SK-N-SH treated with all-trans-retinoic acid at 6 μM for 48 hours (cell line): ENCODE measurements around the gene SCO1.

Source experiments
- ATAC-seq: fragments of 200-7000 bp; cut with Tn5 transposase; 3 replicates; pipeline ENCODE4 v1.9.1; 2020; ENCODE audit warnings: mild to moderate bottlenecking, moderate library complexity
- ARNTL ChIP-seq: fragments of 450-650 bp; formaldehyde crosslinking; IDR thresholded peaks from 2 replicates; pipeline ENCODE4 v1.5.0; 2020; ENCODE audit warnings: low read depth, mild to moderate bottlenecking, moderate library complexity, borderline replicate concordance
- BACH2 ChIP-seq: fragments of 250-450 bp; sonication (Bioruptor Pico); IDR thresholded peaks from 2 replicates; pipeline ENCODE4 v1.9.0; 2021; ENCODE audit warnings: mild to moderate bottlenecking, borderline replicate concordance
- CREB5 ChIP-seq: fragments of 250-450 bp; sonication (Bioruptor Pico); IDR thresholded peaks from 2 replicates; pipeline ENCODE4 v1.5.1; 2020; ENCODE audit warnings: low read depth, mild to moderate bottlenecking, moderate library complexity
- ESRRG ChIP-seq: fragments of 250-450 bp; sonication (Bioruptor Pico); IDR thresholded peaks from 2 replicates; pipeline ENCODE4 v1.6.1; 2021; ENCODE audit warnings: mild to moderate bottlenecking
- GLIS3 ChIP-seq: fragments of 250-450 bp; sonication (Bioruptor Pico); IDR thresholded peaks from 2 replicates; pipeline ENCODE4 v1.5.0; 2020; ENCODE audit warnings: mild to moderate bottlenecking, moderate library complexity
- OSR1 ChIP-seq: fragments of 250-450 bp; sonication (Bioruptor Pico); IDR thresholded peaks from 2 replicates; pipeline ENCODE4 v1.8.0; 2022; ENCODE audit warnings: moderate library complexity, mild to moderate bottlenecking, inconsistent platforms
- PATZ1 ChIP-seq: fragments of 250-450 bp; sonication (Bioruptor Pico); IDR thresholded peaks from 2 replicates; pipeline ENCODE4 v1.8.0; 2020; ENCODE audit warnings: mild to moderate bottlenecking, moderate library complexity, borderline replicate concordance
- PPARA ChIP-seq: fragments of 250-450 bp; sonication (Bioruptor Pico); IDR thresholded peaks from 2 replicates; pipeline ENCODE4 v1.5.0; 2020; ENCODE audit warnings: mild to moderate bottlenecking, borderline replicate concordance
- SNAI2 ChIP-seq: fragments of 250-450 bp; sonication (Bioruptor Pico); IDR thresholded peaks from 2 replicates; pipeline ENCODE4 v1.5.0; 2020; ENCODE audit warnings: mild to moderate bottlenecking, moderate library complexity
- TCF4 ChIP-seq: fragments of 250-450 bp; sonication (Bioruptor Pico); IDR thresholded peaks from 2 replicates; pipeline ENCODE4 v1.8.0; 2021; ENCODE audit warnings: mild to moderate bottlenecking, moderate library complexity, borderline replicate concordance
- TOX ChIP-seq: fragments of 250-450 bp; sonication (Bioruptor Pico); IDR thresholded peaks from 2 replicates; pipeline ENCODE4 v1.8.0; 2021; ENCODE audit warnings: mild to moderate bottlenecking, moderate library complexity, borderline replicate concordance
- ZC3H10 ChIP-seq: fragments of 250-450 bp; sonication (Bioruptor Pico); IDR thresholded peaks from 2 replicates; pipeline ENCODE4 v1.5.1; 2021; ENCODE audit warnings: mild to moderate bottlenecking, moderate library complexity
- ZFP30 ChIP-seq: fragments of 450-650 bp; formaldehyde crosslinking; IDR thresholded peaks from 2 replicates; pipeline ENCODE4 v1.5.0; 2022; ENCODE audit warnings: mild to moderate bottlenecking, moderate library complexity
- ZNF565 ChIP-seq: fragments of 450-650 bp; formaldehyde crosslinking; conservative IDR thresholded peaks from 2 replicates; pipeline ENCODE4 v1.5.0; 2020; ENCODE audit warnings: low read depth, mild to moderate bottlenecking, moderate library complexity
- TF ChIP-seq, protein P1 (sequence below): fragments of 250-450 bp; sonication (Bioruptor Pico); IDR thresholded peaks from 2 replicates; pipeline ENCODE4 v1.8.0; 2021; ENCODE audit warnings: low read depth, mild to moderate bottlenecking, moderate library complexity, borderline replicate concordance
- TF ChIP-seq, protein P2 (sequence below): fragments of 250-450 bp; sonication (Bioruptor Pico); IDR thresholded peaks from 2 replicates; pipeline ENCODE4 v1.5.0; 2020; ENCODE audit warnings: mild to moderate bottlenecking, moderate library complexity

SCO1 gene

GRCh38 chr17:10663231-10663630, 34.1 kb downstream of the SCO1 start (continued):
- TF ChIP-seq PATZ1 (CRISPR knock-in tag), result no peak

GRCh38 chr17:10661437-10661836, 35.9 kb downstream of the SCO1 start:
- no peak for TF ChIP-seq ZNF565 (CRISPR knock-in tag)
- TF ChIP-seq, protein P1, sequence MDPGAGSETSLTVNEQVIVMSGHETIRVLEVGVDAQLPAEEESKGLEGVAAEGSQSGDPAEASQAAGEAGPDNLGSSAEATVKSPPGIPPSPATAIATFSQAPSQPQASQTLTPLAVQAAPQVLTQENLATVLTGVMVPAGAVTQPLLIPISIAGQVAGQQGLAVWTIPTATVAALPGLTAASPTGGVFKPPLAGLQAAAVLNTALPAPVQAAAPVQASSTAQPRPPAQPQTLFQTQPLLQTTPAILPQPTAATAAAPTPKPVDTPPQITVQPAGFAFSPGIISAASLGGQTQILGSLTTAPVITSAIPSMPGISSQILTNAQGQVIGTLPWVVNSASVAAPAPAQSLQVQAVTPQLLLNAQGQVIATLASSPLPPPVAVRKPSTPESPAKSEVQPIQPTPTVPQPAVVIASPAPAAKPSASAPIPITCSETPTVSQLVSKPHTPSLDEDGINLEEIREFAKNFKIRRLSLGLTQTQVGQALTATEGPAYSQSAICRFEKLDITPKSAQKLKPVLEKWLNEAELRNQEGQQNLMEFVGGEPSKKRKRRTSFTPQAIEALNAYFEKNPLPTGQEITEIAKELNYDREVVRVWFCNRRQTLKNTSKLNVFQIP (CRISPR knock-in tag), result no peak
- no peak for ATAC-seq

- ATAC-seq, result no peak
- TF ChIP-seq ZC3H10 (CRISPR knock-in tag) (no peak), PATZ1 (CRISPR knock-in tag) (no peak)
- TF ChIP-seq, all 23 proteins: peak for 0
Observed at GRCh38 chr17:10657879-10658278, 39.5 kb downstream of the SCO1 start.

DNA sequence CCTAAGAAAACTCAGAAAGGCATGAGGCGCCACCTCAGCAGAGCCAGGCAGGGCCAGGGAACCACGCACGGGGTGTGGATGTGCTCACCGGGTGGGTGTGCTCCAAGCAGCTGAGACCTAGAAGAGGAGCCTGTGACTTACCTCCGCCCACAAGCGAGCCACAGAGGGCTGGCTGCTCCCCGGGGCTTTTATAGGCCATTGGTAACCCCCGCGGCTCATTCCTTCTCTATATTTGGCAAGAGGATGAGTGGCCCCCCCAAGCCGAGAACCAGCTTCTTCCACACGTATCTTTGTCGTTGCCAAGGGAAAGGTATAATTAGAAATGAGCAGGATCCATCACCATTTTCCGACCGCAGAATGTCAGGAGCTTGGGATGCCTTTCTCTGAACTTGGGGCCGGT, 40.2 kb downstream of the SCO1 start, which contains the start of gene MYH3:
Gene MYH3, minus strand, starts transcription at position 162 of the 400 bp plus-strand sequence. CDS start 2,245 bp downstream, outside the sequence.
- no peak for ATAC-seq
- TF ChIP-seq ARNTL (CRISPR knock-in tag) (no peak), ZNF565 (CRISPR knock-in tag) (no peak), PATZ1 (CRISPR knock-in tag) (no peak), ZFP30 (no peak), SNAI2 (CRISPR knock-in tag) (no peak)
- TF ChIP-seq, protein P2, sequence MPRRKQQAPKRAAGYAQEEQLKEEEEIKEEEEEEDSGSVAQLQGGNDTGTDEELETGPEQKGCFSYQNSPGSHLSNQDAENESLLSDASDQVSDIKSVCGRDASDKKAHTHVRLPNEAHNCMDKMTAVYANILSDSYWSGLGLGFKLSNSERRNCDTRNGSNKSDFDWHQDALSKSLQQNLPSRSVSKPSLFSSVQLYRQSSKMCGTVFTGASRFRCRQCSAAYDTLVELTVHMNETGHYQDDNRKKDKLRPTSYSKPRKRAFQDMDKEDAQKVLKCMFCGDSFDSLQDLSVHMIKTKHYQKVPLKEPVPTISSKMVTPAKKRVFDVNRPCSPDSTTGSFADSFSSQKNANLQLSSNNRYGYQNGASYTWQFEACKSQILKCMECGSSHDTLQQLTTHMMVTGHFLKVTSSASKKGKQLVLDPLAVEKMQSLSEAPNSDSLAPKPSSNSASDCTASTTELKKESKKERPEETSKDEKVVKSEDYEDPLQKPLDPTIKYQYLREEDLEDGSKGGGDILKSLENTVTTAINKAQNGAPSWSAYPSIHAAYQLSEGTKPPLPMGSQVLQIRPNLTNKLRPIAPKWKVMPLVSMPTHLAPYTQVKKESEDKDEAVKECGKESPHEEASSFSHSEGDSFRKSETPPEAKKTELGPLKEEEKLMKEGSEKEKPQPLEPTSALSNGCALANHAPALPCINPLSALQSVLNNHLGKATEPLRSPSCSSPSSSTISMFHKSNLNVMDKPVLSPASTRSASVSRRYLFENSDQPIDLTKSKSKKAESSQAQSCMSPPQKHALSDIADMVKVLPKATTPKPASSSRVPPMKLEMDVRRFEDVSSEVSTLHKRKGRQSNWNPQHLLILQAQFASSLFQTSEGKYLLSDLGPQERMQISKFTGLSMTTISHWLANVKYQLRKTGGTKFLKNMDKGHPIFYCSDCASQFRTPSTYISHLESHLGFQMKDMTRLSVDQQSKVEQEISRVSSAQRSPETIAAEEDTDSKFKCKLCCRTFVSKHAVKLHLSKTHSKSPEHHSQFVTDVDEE (CRISPR knock-in tag), result no peak

DNA sequence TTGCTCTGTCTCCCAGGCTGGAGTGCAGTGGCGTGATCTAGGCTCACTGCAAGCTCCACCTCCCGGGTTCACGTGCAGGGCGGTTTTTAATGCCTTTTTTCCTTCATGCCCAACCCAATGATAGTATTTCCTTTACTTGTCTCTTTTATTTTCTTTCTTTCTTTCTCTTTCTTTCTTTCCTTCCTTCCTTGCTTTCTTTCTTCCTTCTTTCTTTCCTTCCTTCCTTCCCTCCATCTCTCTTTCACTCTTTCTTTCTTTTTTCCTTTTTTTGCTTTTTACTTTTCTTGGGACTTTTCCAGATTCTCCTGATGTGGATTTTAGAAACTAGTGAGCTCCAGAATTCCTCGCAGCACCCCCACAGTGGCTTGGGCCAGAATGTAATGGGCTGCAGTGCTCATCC, 43.3 kb downstream of the SCO1 start:
- no peak for TF ChIP-seq PATZ1 (CRISPR knock-in tag)
- TF ChIP-seq TCF4 (CRISPR knock-in tag), result no peak
- no peak for TF ChIP-seq BACH2
- TF ChIP-seq ESRRG (CRISPR knock-in tag), result no peak
- no peak for TF ChIP-seq ARNTL (CRISPR knock-in tag)
- no peak for TF ChIP-seq SNAI2 (CRISPR knock-in tag)
- TF ChIP-seq TOX (CRISPR knock-in tag), result no peak
- TF ChIP-seq CREB5 (CRISPR knock-in tag), result no peak
- no peak for TF ChIP-seq GLIS3
- no peak for TF ChIP-seq PPARA (CRISPR knock-in tag)
- no peak for TF ChIP-seq OSR1
- TF ChIP-seq, all 23 proteins: peak for 0
- ATAC-seq, result no peak
